ENCODE results near the gene TNNI2. TPM values are rescaled to one million over a fixed set of nuclear protein-coding genes. Genes with fewer than 3 reads are reported as not detected.

Gene TNNI2
- polyA plus RNA-seq, 1 donor from 2014 or later: not detected

- H3K9ac ChIP-seq (ENCODE audit: low read length): no peak overlapping the region
- no peaks in the 10 kb centered on the region for H3K79me2 ChIP-seq (replicated peaks; ENCODE audit: insufficient read depth, low read length)
- H4K20me1 ChIP-seq (ENCODE audit: insufficient read depth): no peaks in the 10 kb centered on the region
- H3K4me2 ChIP-seq (ENCODE audit: low read length): no peak overlapping the region
- H3K4me3 ChIP-seq (ENCODE audit: low read length): no peak overlapping the region
- H3K36me3 ChIP-seq (ENCODE audit: insufficient read depth, low read length): no peaks in the 10 kb centered on the region
- no peak overlapping the region for H3K27ac ChIP-seq (ENCODE audit: low read length)
- H2AFZ ChIP-seq (ENCODE audit: low read depth, low read length): no peak overlapping the region
- H3F3A ChIP-seq (ENCODE audit: insufficient read depth, low read length, poor library complexity, severe bottlenecking): no peaks in the 10 kb centered on the region
- no peaks in the 10 kb centered on the region for H3K9me2 ChIP-seq (ENCODE audit: insufficient read depth, low read length)
- no peaks in the 10 kb centered on the region for H3K27me3 ChIP-seq (ENCODE audit: insufficient read depth, low read depth, low read length)
- H3K9me3 ChIP-seq (ENCODE audit: low read length): no peaks in the 10 kb centered on the region
- TF ChIP-seq TAF1 (IDR thresholded peaks at IDR 0.05; ENCODE audit: low read depth) (no peak), EZH2 (IDR thresholded peaks at IDR 0.05; ENCODE audit: borderline replicate concordance, insufficient read depth, low read length, poor library complexity, severe bottlenecking) (no peak), SMC3 (conservative IDR thresholded peaks at IDR 0.05; ENCODE audit: poor library complexity) (no peak), EP300 (conservative IDR thresholded peaks at IDR 0.05; ENCODE audit: poor library complexity, severe bottlenecking) (no peak), POLR2AphosphoS5 (IDR thresholded peaks at IDR 0.05) (no peak), RAD21 (conservative IDR thresholded peaks at IDR 0.05) (no peak), MXI1 (conservative IDR thresholded peaks at IDR 0.05; ENCODE audit: poor library complexity, severe bottlenecking) (no peak)
- TF ChIP-seq, protein P1, sequence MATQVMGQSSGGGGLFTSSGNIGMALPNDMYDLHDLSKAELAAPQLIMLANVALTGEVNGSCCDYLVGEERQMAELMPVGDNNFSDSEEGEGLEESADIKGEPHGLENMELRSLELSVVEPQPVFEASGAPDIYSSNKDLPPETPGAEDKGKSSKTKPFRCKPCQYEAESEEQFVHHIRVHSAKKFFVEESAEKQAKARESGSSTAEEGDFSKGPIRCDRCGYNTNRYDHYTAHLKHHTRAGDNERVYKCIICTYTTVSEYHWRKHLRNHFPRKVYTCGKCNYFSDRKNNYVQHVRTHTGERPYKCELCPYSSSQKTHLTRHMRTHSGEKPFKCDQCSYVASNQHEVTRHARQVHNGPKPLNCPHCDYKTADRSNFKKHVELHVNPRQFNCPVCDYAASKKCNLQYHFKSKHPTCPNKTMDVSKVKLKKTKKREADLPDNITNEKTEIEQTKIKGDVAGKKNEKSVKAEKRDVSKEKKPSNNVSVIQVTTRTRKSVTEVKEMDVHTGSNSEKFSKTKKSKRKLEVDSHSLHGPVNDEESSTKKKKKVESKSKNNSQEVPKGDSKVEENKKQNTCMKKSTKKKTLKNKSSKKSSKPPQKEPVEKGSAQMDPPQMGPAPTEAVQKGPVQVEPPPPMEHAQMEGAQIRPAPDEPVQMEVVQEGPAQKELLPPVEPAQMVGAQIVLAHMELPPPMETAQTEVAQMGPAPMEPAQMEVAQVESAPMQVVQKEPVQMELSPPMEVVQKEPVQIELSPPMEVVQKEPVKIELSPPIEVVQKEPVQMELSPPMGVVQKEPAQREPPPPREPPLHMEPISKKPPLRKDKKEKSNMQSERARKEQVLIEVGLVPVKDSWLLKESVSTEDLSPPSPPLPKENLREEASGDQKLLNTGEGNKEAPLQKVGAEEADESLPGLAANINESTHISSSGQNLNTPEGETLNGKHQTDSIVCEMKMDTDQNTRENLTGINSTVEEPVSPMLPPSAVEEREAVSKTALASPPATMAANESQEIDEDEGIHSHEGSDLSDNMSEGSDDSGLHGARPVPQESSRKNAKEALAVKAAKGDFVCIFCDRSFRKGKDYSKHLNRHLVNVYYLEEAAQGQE (IDR thresholded peaks at IDR 0.05; ENCODE audit: borderline replicate concordance): no peak
- TF ChIP-seq, protein P2, sequence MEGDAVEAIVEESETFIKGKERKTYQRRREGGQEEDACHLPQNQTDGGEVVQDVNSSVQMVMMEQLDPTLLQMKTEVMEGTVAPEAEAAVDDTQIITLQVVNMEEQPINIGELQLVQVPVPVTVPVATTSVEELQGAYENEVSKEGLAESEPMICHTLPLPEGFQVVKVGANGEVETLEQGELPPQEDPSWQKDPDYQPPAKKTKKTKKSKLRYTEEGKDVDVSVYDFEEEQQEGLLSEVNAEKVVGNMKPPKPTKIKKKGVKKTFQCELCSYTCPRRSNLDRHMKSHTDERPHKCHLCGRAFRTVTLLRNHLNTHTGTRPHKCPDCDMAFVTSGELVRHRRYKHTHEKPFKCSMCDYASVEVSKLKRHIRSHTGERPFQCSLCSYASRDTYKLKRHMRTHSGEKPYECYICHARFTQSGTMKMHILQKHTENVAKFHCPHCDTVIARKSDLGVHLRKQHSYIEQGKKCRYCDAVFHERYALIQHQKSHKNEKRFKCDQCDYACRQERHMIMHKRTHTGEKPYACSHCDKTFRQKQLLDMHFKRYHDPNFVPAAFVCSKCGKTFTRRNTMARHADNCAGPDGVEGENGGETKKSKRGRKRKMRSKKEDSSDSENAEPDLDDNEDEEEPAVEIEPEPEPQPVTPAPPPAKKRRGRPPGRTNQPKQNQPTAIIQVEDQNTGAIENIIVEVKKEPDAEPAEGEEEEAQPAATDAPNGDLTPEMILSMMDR (IDR thresholded peaks at IDR 0.05; ENCODE audit: poor library complexity, severe bottlenecking): no peak
These were observed 38.7 kb downstream of the TNNI2 start for GRCh38 chr11:1877211-1878136.

DNA sequence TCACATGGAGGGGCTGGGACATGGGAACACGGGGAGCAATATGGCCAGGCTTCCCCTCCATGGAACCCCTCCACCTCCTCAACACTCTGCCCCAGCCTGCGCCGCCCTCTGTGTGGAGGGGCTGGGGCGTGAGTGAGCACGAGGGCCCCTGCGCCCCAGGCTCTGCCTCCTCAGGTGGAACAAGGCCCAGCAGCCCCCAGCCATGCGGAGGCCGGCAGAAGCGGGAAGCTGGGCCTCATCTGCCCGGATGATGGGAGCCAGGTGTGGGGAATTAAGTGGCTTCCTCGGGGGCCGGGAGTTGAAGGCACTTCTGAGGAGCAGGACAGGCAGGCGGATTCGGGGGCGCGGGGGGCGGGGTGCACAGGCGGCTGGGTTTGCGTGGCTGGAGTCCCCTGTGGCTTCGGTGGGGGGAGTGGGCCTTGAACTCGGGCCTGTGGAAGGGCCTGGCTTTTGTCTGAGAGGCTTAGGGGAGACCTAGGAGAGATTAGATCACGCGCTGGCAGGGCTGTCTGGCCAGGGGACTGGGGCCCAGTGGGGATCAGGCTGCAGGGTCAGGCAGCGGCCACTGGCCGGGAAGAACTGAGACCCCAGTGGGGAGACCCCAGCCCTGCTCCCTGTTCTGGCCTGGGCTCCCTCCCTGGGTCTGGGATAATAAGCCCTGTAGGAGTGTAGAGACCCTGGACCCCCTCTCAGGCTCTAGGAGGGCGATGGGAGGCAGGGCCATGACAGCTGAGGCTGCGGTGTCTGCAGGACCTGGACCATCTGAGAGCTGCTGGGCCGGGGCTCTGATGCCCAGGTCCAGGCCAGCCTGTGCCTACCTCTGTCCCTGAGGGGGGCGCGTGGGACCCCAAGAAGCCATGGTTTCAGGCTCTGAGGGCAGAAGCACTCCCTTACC, 39.6 kb downstream of the TNNI2 start:
- H3K4me2 ChIP-seq (ENCODE audit: low read length): no peak overlapping the region
- no peaks in the 10 kb centered on the region for H3F3A ChIP-seq (ENCODE audit: insufficient read depth, low read length, poor library complexity, severe bottlenecking)
- H3K4me3 ChIP-seq (ENCODE audit: low read length): no peak overlapping the region
- no peaks in the 10 kb centered on the region for H3K9me2 ChIP-seq (ENCODE audit: insufficient read depth, low read length)
- H3K27me3 ChIP-seq (ENCODE audit: insufficient read depth, low read depth, low read length): no peaks in the 10 kb centered on the region
- no peak overlapping the region for H3K27ac ChIP-seq (ENCODE audit: low read length)
- H3K9ac ChIP-seq (ENCODE audit: low read length): no peak overlapping the region
- H2AFZ ChIP-seq (ENCODE audit: low read depth, low read length): no peak overlapping the region
- TF ChIP-seq MXI1 (conservative IDR thresholded peaks at IDR 0.05; ENCODE audit: poor library complexity, severe bottlenecking): no peak
- TF ChIP-seq, protein P2 (IDR thresholded peaks at IDR 0.05; ENCODE audit: poor library complexity, severe bottlenecking): no peak
- TF ChIP-seq, protein P1 (IDR thresholded peaks at IDR 0.05; ENCODE audit: borderline replicate concordance): no peak
- TF ChIP-seq RAD21 (conservative IDR thresholded peaks at IDR 0.05): no peak
- no peak for TF ChIP-seq TAF1 (IDR thresholded peaks at IDR 0.05; ENCODE audit: low read depth)
- TF ChIP-seq EZH2 (IDR thresholded peaks at IDR 0.05; ENCODE audit: borderline replicate concordance, insufficient read depth, low read length, poor library complexity, severe bottlenecking): no peak
- TF ChIP-seq POLR2AphosphoS5 (IDR thresholded peaks at IDR 0.05): no peak
- no peak for TF ChIP-seq SMC3 (conservative IDR thresholded peaks at IDR 0.05; ENCODE audit: poor library complexity)
- TF ChIP-seq EP300 (conservative IDR thresholded peaks at IDR 0.05; ENCODE audit: poor library complexity, severe bottlenecking): no peak
- H3K9me3 ChIP-seq (ENCODE audit: low read length): no peaks in the 10 kb centered on the region
- H4K20me1 ChIP-seq (ENCODE audit: insufficient read depth): no peaks in the 10 kb centered on the region
- no peaks in the 10 kb centered on the region for H3K36me3 ChIP-seq (ENCODE audit: insufficient read depth, low read length)
- no peaks in the 10 kb centered on the region for H3K79me2 ChIP-seq (replicated peaks; ENCODE audit: insufficient read depth, low read length)
